Activated B cell treated with CpG ODN at 0.5 μM for 24 hours (primary cell): ENCODE results near the gene ABAT. TPM values are rescaled to one million over a fixed set of nuclear protein-coding genes. Genes with fewer than 3 reads are reported as not detected.

Experiments used
- ATAC-seq: fragments of 200-7000 bp; cut with Tn5 transposase; one replicate; pipeline ENCODE4 v1.10.0; 2021; ENCODE audit warnings: low read depth, mild to moderate bottlenecking, moderate library complexity
- CTCF ChIA-PET: fragments of 350-600 bp; sonication (Branson Sonifier 250); formaldehyde crosslinking; loops from one replicate; lab custom pipeline; 2021; ENCODE audit warnings: antibody characterized with exemption; lab: Charles Lee
- POLR2A ChIA-PET: fragments of 350-600 bp; sonication (Branson Sonifier 250); formaldehyde crosslinking; loops from one replicate; lab custom pipeline; 2021; ENCODE audit warnings: antibody characterized with exemption; lab: Charles Lee
- DNase-seq: peaks from one replicate; pipeline ENCODE4 v3.0.0; 2022
- H3K27ac Mint-ChIP-seq: one replicate; pipeline ENCODE4 v1.8.0; 2020; ENCODE audit warnings: mixed read lengths
- H3K27me3 Mint-ChIP-seq: one replicate; pipeline ENCODE4 v1.8.0; 2021; ENCODE audit warnings: mixed read lengths
- H3K36me3 Mint-ChIP-seq: one replicate; pipeline ENCODE4 v1.8.0; 2021; ENCODE audit warnings: low read depth, mixed read lengths
- H3K4me1 Mint-ChIP-seq: one replicate; pipeline ENCODE4 v1.8.0; 2021; ENCODE audit warnings: mixed read lengths
- H3K4me3 Mint-ChIP-seq: one replicate; pipeline ENCODE4 v1.8.0; 2020; ENCODE audit warnings: mild to moderate bottlenecking, mixed read lengths
- H3K9me3 Mint-ChIP-seq: one replicate; pipeline ENCODE4 v1.8.0; 2020; ENCODE audit warnings: mixed read lengths
- intact Hi-C: fragments of 100-400 bp; cut with micrococcal nuclease; formaldehyde crosslinking; loops from one replicate; pipeline ENCODE4 v1.15.1; 2024
- total RNA-seq: library from RNA; stranded (reverse); gene quantifications from 2 replicates; pipeline ENCODE4 v1.2.3, GENCODE V29; 2022
- TF ChIP-seq, protein P1 (sequence below): fragments of 200-600 bp; IDR thresholded peaks from one replicate; pipeline ENCODE4 v1.8.0; 2022; ENCODE audit warnings: antibody characterized with exemption, mild to moderate bottlenecking

Gene ABAT
- total RNA-seq, 1 donor from 2014 or later: 13.2 TPM

DNA sequence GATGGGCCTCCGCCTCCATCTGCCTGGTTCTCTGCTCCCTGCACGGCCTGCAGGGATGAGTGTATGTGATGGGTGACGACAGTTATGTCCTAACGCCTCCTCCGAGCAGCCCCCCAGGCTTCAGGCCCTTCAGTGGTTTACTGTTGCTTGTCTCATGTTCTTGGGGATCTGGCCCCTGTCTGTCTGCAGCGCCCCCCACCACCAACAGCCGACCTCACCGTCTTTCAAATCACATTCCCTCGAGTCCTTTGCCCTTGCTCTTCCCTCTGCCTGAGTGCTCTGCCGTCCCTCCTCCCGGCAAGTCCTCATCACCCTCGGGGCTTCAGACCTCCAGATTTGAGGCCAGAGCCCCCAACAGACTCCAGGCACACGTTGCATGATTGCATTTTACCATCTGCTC is 34.7 kb upstream of the ABAT start:
- H3K27ac Mint-ChIP-seq: no peak overlapping the region
- no peaks in the 10 kb centered on the region for H3K9me3 Mint-ChIP-seq
- intact Hi-C loops: no loop called here
- DNase-seq (no peak), ATAC-seq (no peak)
- TF ChIP-seq, protein P1, sequence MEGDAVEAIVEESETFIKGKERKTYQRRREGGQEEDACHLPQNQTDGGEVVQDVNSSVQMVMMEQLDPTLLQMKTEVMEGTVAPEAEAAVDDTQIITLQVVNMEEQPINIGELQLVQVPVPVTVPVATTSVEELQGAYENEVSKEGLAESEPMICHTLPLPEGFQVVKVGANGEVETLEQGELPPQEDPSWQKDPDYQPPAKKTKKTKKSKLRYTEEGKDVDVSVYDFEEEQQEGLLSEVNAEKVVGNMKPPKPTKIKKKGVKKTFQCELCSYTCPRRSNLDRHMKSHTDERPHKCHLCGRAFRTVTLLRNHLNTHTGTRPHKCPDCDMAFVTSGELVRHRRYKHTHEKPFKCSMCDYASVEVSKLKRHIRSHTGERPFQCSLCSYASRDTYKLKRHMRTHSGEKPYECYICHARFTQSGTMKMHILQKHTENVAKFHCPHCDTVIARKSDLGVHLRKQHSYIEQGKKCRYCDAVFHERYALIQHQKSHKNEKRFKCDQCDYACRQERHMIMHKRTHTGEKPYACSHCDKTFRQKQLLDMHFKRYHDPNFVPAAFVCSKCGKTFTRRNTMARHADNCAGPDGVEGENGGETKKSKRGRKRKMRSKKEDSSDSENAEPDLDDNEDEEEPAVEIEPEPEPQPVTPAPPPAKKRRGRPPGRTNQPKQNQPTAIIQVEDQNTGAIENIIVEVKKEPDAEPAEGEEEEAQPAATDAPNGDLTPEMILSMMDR: no peak
- POLR2A ChIA-PET: no interaction called here
- peaks cover 87% of the 10 kb centered on the region for H3K36me3 Mint-ChIP-seq
- H3K27me3 Mint-ChIP-seq: no peaks in the 10 kb centered on the region
- H3K4me1 Mint-ChIP-seq: peaks cover 4% of the 10 kb centered on the region
- CTCF ChIA-PET: no interaction called here
- no peak overlapping the region for H3K4me3 Mint-ChIP-seq

DNA sequence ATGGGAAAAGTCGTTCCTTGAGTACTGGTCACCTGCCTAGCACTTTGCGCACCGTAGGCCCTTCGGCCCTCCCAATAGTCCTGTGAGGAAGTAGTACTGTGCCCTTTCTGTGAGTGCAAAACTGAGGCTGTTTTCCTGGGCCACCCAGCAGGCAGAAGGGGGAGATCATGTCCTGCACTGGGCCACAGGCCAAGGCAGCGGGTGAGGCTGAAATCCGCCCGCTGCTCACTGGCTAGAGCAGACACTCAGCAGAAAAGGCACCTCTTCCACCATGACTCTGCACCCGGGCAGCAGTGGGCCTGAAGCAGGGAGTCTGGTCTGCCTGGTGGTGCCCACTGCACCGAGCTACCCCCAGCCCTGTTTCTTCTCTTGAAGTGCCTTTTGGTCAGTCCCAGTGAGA is 32.7 kb upstream of the ABAT start:
- Mint-ChIP-seq H3K36me3 (peaks cover 88% of the 10 kb centered on the region), H3K27ac (no peak overlapping the region), H3K4me1 (peaks cover 10% of the 10 kb centered on the region), H3K4me3 (no peak overlapping the region), H3K9me3 (no peaks in the 10 kb centered on the region), H3K27me3 (no peaks in the 10 kb centered on the region)
- TF ChIP-seq, protein P1: no peak
- DNase-seq: no peak
- CTCF ChIA-PET: no interaction called here
- intact Hi-C loops: no loop called here
- no peak for ATAC-seq
- POLR2A ChIA-PET: no interaction called here

DNA sequence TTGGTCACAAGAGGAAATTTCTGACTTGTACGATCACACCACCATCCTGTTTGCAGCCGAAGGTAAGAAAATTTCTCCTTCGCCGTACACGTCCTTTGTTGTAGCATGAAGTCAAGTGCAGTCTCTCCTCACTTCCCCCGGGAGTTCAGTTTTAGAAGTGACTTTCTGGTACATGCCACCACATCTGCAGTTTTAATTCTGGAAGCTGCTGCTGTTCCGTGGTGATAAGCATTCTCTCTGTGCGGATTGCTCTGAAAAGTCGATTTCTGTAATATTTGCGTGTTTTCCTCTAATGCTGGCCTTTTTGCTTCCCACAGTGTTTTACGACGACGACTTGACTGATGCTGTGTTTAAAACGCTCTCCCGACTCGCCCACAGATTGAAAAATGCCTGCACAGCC is 32.3 kb upstream of the ABAT start:
- Mint-ChIP-seq H3K4me1 (peaks cover 10% of the 10 kb centered on the region), H3K27ac (no peak overlapping the region), H3K27me3 (no peaks in the 10 kb centered on the region), H3K36me3 (peaks cover 90% of the 10 kb centered on the region), H3K9me3 (no peaks in the 10 kb centered on the region), H3K4me3 (no peak overlapping the region)
- ATAC-seq (no peak), DNase-seq (no peak)
- ChIA-PET POLR2A (no interaction called here), CTCF (no interaction called here)
- intact Hi-C loops: no loop called here
- TF ChIP-seq, protein P1: no peak

DNA sequence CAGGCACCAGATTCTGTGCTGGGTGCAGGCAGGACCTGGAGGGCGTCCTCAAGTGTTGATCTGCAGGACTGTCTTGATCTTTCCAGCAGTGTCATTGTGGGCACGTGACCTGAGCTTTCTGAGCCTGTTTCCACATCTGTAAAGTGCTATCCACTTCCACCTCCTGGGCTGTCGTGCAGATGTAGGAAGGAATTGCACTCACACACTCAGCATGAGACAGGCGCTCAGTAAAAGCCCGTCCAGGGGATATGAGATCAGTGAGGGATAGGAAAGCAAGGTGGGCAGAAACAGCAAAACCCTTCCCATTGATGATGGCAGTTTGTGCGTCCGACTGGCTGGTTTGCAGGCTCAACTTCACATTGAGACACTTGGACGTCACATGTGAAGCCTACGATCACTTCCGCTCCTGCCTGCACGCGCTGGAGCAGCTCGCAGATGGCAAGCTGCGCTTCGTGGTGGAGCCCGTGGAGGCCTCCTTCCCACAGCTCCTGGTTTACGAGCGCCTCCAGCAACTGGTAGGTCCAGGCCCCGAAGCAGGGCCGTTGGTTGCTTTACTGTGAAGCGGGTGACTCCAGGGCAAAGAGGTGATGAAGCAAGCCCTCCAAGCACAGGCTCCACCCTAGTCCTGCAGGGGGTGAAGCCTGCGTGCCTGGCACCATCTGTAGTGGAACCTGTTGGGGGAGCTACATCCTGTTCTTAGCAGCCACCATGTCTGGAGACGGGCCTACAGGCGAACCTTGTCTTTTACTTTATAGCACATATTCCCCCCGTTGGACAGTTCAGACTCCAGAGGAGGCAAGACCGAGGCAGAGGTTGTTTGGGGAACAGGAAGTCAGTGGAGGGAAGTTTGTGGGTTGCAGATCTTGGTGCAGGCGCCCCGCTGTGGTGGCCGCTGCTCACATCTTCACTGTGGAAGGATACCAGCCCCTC is 29.9 kb upstream of the ABAT start:
- TF ChIP-seq, protein P1: no peak
- peak overlapping the region; percentile 11 for H3K4me3 Mint-ChIP-seq
- intact Hi-C loops: no loop called here
- POLR2A ChIA-PET: no interaction called here
- peaks cover 84% of the 10 kb centered on the region for H3K36me3 Mint-ChIP-seq
- no peaks in the 10 kb centered on the region for H3K9me3 Mint-ChIP-seq
- ATAC-seq (peak; percentile 34), DNase-seq (no peak)
- H3K27me3 Mint-ChIP-seq: no peaks in the 10 kb centered on the region
- H3K4me1 Mint-ChIP-seq: peaks cover 10% of the 10 kb centered on the region
- CTCF ChIA-PET: no interaction called here
- H3K27ac Mint-ChIP-seq: no peak overlapping the region

DNA sequence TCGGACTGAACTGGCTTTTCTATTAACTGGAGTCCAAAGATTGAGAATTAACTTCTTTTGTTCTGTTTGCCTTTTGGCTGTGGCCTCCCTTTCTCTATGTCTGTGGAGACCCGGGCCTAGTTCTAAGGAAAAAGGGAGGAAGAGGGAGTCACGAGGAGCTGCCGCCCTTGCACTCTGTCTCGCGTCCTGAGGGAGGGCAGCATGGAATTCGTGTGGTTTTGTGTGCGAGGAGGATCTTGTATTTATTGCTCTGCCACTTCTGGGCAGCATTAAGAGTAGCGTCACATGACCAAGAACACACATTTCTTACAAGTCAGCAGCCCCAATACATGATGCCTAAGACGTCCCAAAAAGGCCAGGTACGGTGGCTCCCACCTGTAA is 29.3 kb upstream of the ABAT start:
- POLR2A ChIA-PET: interaction anchor here (0.6 kb wide), 1 partner anchor 9 kb away, joined by 10 read pairs; no protein-coding TSS in a partner anchor
- TF ChIP-seq, protein P1: no peak
- peaks cover 78% of the 10 kb centered on the region for H3K36me3 Mint-ChIP-seq
- H3K4me3 Mint-ChIP-seq: no peak overlapping the region
- DNase-seq (no peak), ATAC-seq (no peak)
- intact Hi-C loops: no loop called here
- no peaks in the 10 kb centered on the region for H3K27me3 Mint-ChIP-seq
- peaks cover 10% of the 10 kb centered on the region for H3K4me1 Mint-ChIP-seq
- CTCF ChIA-PET: interaction anchor here (1.2 kb wide), 1 partner anchor 235 kb away, joined by 3 read pairs; no protein-coding TSS in a partner anchor
- H3K27ac Mint-ChIP-seq: no peak overlapping the region
- no peaks in the 10 kb centered on the region for H3K9me3 Mint-ChIP-seq
